T-helper 17 cell (primary cell): ENCODE results near the gene DNAJC8. TPM values are rescaled to one million over a fixed set of nuclear protein-coding genes. Genes with fewer than 3 reads are reported as not detected.
A peak's percentile ranks its signal among the peaks of the same experiment; 100 is the strongest.

Experiments
- ATAC-seq: fragments of 150-1000 bp; cut with Tn5 transposase; 2 replicates; pipeline ENCODE4 v1.10.0; 2021; ENCODE audit warnings: mild to moderate bottlenecking, moderate library complexity
- DNase-seq, 3 donors: peaks; one replicate each; pipeline versions ENCODE4 v3.0.0 to v3.0.0-alpha.2; 2020 to 2021
- H3K9me3 ChIP-seq: one replicate; pipeline ENCODE4 v1.7.0; 2013; ENCODE audit warnings: low read length, mild to moderate bottlenecking; ENCODE audit not compliant: control insufficient read depth, poor library complexity, severe bottlenecking
- H3K27ac Mint-ChIP-seq: one replicate; pipeline ENCODE4 v1.8.0; 2022; ENCODE audit warnings: mild to moderate bottlenecking, moderate library complexity, mixed read lengths
- H3K27me3 Mint-ChIP-seq: one replicate; pipeline ENCODE4 v1.8.0; 2022; ENCODE audit warnings: mixed read lengths
- H3K36me3 Mint-ChIP-seq: one replicate; pipeline ENCODE4 v1.8.0; 2022; ENCODE audit warnings: low read depth, mixed read lengths
- H3K4me1 Mint-ChIP-seq: one replicate; pipeline ENCODE4 v1.8.0; 2022; ENCODE audit warnings: mild to moderate bottlenecking, mixed read lengths
- H3K4me3 Mint-ChIP-seq: one replicate; pipeline ENCODE4 v1.8.0; 2022; ENCODE audit warnings: mild to moderate bottlenecking, moderate library complexity, mixed read lengths
- total RNA-seq, 4 donors: library from RNA in 2 of 4; stranded (reverse) in 2 of 4; gene quantifications; one replicate each; pipeline ENCODE4 v1.2.3 and lab custom pipeline; 2022 to 2026

The DNAJC8 gene
- total RNA-seq, 2 donors from 2014 or later: 52.1 to 58.4 TPM

DNA sequence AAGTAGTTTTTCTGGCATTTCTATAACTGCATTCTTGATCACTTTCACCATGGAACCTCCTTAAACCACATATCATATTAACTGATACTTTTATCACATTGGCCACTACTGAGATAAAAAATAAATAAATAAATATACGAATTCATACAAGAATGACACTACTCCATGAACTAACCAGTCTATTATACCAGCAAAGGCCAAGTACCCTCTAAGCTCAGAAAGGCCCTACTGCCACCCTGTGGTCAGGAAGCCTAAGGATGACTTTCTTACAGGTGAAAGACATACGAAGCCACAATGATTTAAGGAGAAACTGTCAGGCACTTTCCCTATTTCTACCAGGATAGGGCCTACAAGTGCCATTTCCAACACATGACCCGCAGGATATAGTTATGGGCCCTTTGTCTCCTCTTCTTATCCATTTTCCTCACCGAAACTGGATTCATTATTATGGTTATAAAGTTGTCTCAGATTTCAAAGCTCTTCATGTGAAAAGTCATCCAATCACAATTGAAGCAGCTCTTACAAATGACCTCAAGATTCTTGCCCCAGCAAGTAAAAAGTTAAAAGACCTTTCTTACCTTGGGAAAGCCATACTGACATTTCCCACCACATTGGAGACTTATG is 23.9 kb downstream of the DNAJC8 start:
- Mint-ChIP-seq H3K36me3 (peaks cover 2% of the 10 kb centered on the region), H3K27ac (no peak overlapping the region), H3K27me3 (no peaks in the 10 kb centered on the region), H3K4me3 (no peak overlapping the region), H3K4me1 (peaks cover 5% of the 10 kb centered on the region)
- DNase-seq (peak in 2 of 3 donors; percentile 30 to 49), ATAC-seq (peak; percentile 92)
- H3K9me3 ChIP-seq: no peaks in the 10 kb centered on the region

DNA sequence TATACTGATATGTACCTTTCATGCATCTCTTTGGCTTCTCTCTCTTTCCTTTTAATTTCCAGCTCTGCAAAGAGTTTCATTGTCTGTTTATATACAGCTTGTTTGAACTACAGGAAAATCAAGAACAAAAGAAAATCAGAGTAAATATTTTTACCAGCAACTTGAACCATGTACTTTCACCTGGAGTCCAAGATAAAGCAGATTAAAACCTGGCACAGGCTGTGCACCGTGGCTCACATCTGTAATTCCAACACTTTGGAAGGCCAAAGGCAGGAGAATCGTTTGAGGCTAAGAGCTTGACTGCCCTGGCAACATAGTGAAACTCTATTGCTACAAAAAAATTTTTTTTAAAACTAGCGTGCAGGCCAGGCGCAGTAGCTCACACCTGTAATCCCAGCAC is 27.6 kb downstream of the DNAJC8 start:
- DNase-seq (no peak), ATAC-seq (no peak)
- Mint-ChIP-seq H3K4me3 (no peak overlapping the region), H3K27me3 (no peaks in the 10 kb centered on the region), H3K27ac (no peak overlapping the region), H3K36me3 (peaks cover 7% of the 10 kb centered on the region), H3K4me1 (peaks cover 10% of the 10 kb centered on the region)
- no peaks in the 10 kb centered on the region for H3K9me3 ChIP-seq

DNA sequence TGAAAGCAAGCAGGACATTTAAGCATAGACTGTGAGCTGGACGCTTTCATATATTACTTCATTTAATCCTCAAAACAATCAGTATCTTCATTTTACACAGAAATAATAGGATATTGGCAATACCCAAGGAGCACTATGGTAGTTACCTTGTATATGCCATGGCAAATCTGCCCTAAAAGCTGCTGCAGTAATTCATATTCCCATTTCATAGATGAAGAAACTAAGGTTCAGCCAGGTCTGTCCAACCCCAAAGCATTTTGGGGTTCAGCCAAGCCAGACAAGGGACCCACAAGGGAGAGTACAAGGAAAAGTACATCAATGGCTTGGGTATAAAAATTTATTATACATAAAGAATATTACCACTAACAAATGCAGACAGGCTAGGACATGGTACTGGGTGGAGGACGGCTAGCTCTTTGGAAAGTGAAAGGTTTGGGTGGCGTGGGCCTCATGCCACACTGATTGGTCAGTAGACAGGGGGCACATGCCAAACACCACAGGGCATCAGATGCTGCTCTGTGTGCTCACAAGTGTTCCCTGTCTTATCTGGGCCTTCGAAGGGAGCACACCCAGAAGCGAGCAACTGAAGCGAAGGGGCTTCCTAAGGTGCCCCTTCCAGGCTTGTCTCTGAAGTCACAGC is 32.5 kb downstream of the DNAJC8 start:
- H3K4me1 Mint-ChIP-seq: peaks cover 25% of the 10 kb centered on the region
- DNase-seq (no peak), ATAC-seq (no peak)
- H3K36me3 Mint-ChIP-seq: peaks cover 10% of the 10 kb centered on the region
- H3K4me3 Mint-ChIP-seq: no peak overlapping the region
- no peaks in the 10 kb centered on the region for H3K9me3 ChIP-seq
- H3K27ac Mint-ChIP-seq: peak overlapping the region; percentile 48
- H3K27me3 Mint-ChIP-seq: no peaks in the 10 kb centered on the region

DNA sequence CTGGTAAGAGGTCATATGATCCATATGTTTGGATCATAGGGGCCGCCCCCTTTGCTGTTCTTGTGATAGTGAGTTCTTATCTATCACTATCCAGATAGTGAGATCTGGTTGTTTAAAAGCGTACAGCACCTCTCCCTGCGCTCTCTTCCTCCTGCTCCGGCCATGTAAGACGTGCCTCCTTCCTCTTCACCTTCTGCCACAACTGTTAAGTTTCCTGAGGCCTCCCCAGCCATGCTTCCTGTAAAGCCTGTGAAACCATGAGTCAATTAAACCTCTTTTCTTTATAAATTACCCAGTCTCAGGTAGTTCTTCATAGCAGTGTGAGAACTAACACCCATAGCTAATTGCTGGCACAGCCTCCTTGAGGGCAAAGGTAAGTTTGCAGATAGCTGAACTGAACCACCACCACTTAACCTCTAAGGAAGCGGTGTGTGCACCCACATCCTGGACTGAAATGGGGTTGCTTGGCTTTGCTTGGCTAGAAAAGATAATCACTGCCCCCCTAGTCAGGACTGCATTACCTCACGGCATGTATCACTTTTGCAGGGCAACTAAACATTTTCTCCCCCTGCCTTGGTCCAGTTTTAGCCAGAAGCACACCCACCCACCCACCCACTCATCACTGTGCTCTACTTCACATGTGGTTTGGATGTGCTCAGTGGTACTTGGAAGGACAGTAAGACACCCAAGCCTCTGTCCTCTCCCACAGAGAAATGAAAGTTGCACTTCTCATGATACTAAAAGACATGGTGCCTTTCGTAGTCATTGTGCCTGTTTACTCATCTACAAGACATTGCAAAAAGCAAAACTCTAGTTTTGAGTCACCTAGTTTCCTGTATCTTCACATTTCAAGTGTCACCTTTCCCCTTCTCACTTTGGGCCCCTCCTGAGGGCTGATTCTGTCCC is 33.2 kb downstream of the DNAJC8 start:
- DNase-seq (peak; percentile 22 to 40 (median 25)), ATAC-seq (peak; percentile 96)
- no peaks in the 10 kb centered on the region for H3K27me3 Mint-ChIP-seq
- peak overlapping the region; percentile 48 for H3K27ac Mint-ChIP-seq
- no peaks in the 10 kb centered on the region for H3K9me3 ChIP-seq
- peaks cover 25% of the 10 kb centered on the region for H3K4me1 Mint-ChIP-seq
- H3K4me3 Mint-ChIP-seq: peak overlapping the region; percentile 39
- peaks cover 10% of the 10 kb centered on the region for H3K36me3 Mint-ChIP-seq

DNA sequence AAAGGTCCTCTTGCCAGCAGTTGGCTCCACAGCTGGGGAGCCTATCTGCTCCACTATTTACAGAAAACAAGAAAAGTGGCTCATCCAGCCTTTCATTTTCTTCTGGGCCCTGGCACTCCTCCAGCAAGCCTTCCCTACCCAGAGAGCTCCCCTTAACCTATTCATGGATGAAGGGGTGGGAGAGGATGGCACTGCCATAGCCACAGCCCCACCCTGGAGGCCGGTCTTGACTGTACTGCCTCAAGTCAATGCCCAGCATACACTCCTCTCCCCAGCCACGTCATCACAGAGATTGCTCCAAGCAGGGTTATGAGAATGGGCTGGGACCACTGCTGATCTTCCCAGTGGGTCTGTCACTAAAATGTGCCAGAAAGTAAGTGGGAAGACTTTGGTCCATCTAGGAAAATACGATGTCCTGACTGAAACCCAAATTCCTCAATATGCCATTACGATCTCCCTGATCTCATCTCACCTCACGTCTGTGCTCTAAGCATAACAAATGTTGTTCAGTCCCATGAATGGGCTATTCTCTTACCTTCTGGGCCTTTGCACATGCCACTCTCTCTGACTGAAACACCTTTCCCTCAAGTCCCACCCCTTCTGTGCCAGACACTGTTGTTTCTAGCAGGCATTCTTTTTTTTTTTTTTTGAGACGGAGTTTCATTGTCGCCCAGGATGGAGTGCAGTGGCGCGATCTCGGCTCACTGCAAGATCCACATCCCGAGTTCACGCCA is 35.0 kb downstream of the DNAJC8 start:
- no peak for DNase-seq
- H3K4me3 Mint-ChIP-seq: no peak overlapping the region
- ATAC-seq: no peak
- H3K36me3 Mint-ChIP-seq: peaks cover 7% of the 10 kb centered on the region
- H3K27me3 Mint-ChIP-seq: no peaks in the 10 kb centered on the region
- H3K4me1 Mint-ChIP-seq: peaks cover 30% of the 10 kb centered on the region
- H3K27ac Mint-ChIP-seq: peak overlapping the region; percentile 12
- H3K9me3 ChIP-seq: no peaks in the 10 kb centered on the region

DNA sequence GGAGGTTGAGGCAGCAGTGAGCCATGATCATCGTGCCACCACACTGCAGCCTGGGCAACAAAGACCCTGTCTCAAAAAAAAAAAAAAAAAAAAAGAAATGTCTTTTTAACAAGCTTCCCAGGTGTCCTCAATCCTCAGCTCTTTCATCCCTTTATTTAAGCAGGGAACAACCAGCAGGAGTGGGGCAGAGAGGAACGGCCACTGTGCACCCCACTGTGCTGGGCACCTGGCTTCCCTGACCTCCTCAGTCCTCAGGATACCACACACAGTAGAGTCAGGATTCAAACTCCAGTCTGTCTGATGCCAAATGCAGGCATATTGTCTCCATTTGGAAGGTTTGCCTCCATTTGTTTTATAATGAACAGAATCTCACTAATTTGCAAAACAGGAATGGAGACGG is 36.5 kb downstream of the DNAJC8 start:
- ATAC-seq: no peak
- Mint-ChIP-seq H3K36me3 (peaks cover 8% of the 10 kb centered on the region), H3K27me3 (no peaks in the 10 kb centered on the region), H3K4me1 (peaks cover 30% of the 10 kb centered on the region), H3K27ac (no peak overlapping the region), H3K4me3 (no peak overlapping the region)
- no peaks in the 10 kb centered on the region for H3K9me3 ChIP-seq
- no peak for DNase-seq

DNA sequence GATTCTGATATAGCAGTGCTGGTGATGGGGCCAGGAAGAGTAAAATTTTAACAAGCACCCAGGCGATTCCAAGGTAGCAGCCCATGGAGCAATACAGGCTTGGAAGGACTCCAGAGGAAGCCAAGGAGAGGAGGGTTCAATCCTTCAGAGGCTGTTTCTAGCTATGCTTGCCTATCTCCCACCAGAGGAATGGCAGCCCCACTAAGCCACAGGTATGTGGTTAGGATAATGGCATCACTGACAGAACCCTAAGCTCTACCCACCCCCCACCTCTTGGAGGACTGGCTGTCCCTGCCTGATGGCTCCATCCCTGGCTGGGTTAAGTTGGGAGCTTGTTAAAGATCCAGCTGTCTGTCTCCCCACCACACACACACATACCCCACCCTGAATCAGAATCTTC is 37.0 kb downstream of the DNAJC8 start:
- ATAC-seq (no peak), DNase-seq (no peak)
- peaks cover 8% of the 10 kb centered on the region for H3K36me3 Mint-ChIP-seq
- H3K4me3 Mint-ChIP-seq: no peak overlapping the region
- H3K4me1 Mint-ChIP-seq: peaks cover 29% of the 10 kb centered on the region
- H3K27ac Mint-ChIP-seq: no peak overlapping the region
- no peaks in the 10 kb centered on the region for H3K9me3 ChIP-seq
- H3K27me3 Mint-ChIP-seq: no peaks in the 10 kb centered on the region

DNA sequence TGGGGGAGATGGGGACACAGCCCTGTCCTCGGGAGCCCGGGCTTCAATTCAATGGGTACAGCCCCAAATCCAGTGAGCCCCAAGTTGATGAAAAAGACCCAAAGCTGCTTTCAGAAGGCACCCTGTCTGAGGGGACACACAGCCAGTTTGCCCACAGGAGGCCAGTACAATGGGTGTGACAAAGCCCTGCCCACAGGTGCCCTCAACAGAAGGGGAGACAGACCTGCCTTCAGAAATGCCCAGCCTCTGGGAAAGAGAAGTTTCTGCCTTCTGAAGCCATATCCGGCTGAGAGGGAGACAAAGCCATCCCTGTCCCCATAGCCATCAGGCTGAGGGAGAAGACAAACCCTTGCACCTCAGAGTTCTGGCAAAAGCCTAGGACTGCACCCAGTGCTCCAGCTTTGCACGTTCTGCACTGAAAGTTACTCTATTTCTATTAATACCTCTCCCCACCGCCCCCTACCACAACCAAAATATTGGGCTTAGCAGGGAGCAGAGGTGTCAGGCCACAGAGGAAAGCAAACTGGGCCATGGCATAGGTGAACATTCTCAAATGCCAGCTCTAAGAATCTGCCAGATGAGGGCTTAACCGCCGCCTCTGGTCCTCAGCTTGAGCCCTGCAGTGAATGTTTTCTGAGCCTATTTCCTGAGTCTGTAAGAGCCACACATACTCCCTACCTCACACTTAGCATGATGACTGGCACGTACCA is 38.3 kb downstream of the DNAJC8 start:
- Mint-ChIP-seq H3K4me3 (no peak overlapping the region), H3K4me1 (peaks cover 22% of the 10 kb centered on the region), H3K27ac (no peak overlapping the region), H3K27me3 (no peaks in the 10 kb centered on the region), H3K36me3 (peaks cover 8% of the 10 kb centered on the region)
- no peaks in the 10 kb centered on the region for H3K9me3 ChIP-seq
- DNase-seq (no peak), ATAC-seq (no peak)

DNA sequence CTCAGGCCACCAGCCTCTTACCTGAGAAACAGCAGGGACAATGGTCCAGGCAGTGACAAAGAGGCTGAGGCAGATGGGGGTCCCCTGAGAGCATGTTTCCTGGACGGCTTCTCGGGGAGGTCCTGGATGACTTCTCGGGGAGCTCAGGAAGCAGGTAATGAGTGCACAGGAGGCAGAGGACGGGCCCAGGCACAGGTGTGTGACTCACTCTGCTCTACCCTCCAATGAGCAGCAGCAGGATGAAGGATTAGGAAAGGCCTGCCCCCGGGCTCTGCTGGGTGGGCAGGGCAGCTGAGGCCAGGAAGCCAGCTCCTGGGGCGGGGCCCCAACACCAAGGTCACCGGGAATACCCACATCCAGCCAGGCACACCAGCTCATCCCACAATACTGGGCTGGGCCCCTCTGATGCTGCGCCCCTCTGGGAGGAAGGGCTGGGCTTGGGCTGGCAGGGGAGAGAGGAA is 39.1 kb downstream of the DNAJC8 start:
- ATAC-seq (no peak), DNase-seq (no peak)
- H3K36me3 Mint-ChIP-seq: peaks cover 8% of the 10 kb centered on the region
- H3K27me3 Mint-ChIP-seq: no peaks in the 10 kb centered on the region
- peaks cover 19% of the 10 kb centered on the region for H3K4me1 Mint-ChIP-seq
- no peaks in the 10 kb centered on the region for H3K9me3 ChIP-seq
- no peak overlapping the region for H3K4me3 Mint-ChIP-seq
- H3K27ac Mint-ChIP-seq: no peak overlapping the region

DNA sequence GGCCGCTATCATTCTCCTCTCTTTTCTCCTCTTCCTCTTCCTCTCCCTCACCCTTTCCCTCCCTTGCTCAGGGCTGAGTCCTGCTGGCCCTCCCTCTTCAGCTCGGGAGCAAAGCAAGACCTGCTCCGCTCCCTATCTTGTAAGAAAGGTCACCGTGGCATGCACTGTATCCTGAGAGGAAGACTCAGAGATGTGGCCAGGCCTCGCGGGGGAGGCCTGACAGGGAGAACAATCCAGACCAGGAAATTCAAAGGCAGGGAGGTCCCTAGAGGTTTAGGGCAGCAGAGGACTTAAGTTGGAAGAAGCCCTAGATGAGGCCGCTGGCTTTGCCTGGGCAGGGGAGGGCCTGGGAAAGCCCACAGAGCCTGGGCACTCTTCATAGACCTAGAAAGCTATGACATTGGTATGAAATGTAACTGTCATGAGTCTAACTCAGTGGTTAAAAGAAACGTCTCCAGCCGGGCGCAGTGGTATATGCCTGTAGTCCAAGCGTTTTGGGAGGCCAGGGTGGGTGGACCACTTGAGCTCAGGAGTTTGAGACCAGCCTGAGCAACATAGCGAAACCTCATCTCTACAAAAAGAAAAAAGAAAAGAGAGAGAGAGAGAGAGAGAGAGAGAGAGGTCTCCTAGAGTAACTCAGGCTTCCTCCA is 41.7 kb downstream of the DNAJC8 start:
- H3K36me3 Mint-ChIP-seq: peaks cover 5% of the 10 kb centered on the region

DNA sequence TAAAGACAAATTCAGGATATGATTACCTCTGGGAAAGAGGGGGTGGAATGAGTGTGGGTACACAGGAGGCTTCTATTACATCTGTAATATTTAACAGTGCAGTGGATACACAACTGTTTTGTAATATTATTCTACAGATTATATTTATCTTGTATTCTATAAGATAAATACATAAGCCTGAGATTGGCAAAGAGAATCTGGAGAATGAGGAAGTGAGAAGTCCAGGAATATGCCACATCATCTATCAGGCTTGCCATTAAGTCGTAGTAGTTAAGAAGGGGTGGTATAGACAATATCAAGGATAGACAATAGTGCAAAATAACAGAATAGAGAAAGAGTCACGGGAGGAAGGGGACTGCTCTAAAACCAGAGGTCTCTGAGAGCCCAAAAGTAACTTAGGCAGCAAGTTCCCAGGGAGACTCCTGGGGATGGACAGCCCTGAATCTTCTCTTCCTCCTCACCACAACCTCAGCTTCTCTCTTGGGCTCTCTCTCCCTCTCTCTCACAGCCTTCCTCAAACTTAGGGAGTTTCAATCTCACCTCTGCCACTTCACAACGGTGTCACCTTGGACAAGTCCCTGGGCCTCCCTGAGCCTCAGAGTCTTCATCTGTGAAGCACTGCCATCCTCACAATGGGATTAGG is 42.4 kb downstream of the DNAJC8 start:
- Mint-ChIP-seq H3K4me1 (peaks cover 7% of the 10 kb centered on the region), H3K27me3 (no peaks in the 10 kb centered on the region), H3K27ac (no peak overlapping the region), H3K36me3 (peaks cover 5% of the 10 kb centered on the region), H3K4me3 (no peak overlapping the region)
- no peaks in the 10 kb centered on the region for H3K9me3 ChIP-seq
- DNase-seq (no peak), ATAC-seq (no peak)

More for the DNA sequence above, 41.7 kb downstream of the DNAJC8 start:
- ATAC-seq: no peak
- no peaks in the 10 kb centered on the region for H3K9me3 ChIP-seq
- H3K27me3 Mint-ChIP-seq: no peaks in the 10 kb centered on the region
- H3K4me1 Mint-ChIP-seq: peaks cover 7% of the 10 kb centered on the region
- no peak for DNase-seq
- no peak overlapping the region for H3K4me3 Mint-ChIP-seq
- H3K27ac Mint-ChIP-seq: no peak overlapping the region

DNA sequence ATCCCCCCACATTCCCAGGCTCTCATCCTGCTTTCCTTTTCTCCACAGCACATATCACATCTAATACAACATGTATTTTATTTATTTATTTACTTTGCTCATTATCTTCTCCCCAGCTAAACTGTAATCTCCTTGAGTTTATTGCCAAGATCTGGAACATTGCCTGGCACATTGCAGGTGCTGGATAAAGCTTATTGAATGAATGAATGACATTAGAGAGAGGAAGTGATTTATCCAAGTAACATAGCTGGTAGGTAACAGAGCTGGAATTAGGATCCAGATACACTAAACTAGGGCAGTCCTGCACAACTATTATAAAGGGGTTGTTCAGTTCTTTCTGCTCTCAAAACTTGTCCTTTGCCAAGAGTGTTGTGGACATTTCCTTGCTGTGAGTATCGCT is 47.8 kb downstream of the DNAJC8 start:
- no peak for ATAC-seq
- Mint-ChIP-seq H3K27me3 (no peaks in the 10 kb centered on the region), H3K4me1 (peaks cover 10% of the 10 kb centered on the region), H3K27ac (no peak overlapping the region), H3K4me3 (no peak overlapping the region), H3K36me3 (peaks cover 2% of the 10 kb centered on the region)
- DNase-seq: no peak
- no peaks in the 10 kb centered on the region for H3K9me3 ChIP-seq
